Forelimb muscle (tissue), 1 donor: ENCODE data around the gene NUDT8. TPM values are rescaled to one million over a fixed set of nuclear protein-coding genes. Genes with fewer than 3 reads are reported as not detected.
A peak's percentile ranks its signal among the peaks of the same experiment; 100 is the strongest.
"Not testable (repeated sequence)": the region's sequence is repeated elsewhere in the genome, so short reads cannot be mapped to it uniquely, and the experiment has no call there.

Experiments
- DNase-seq: peaks from one replicate; pipeline ENCODE4 v3.0.0-alpha.2; 2013; ENCODE audit warnings: low read depth
- polyA plus RNA-seq: library from polyadenylated mRNA; unstranded; fragments of 120-200 nt; gene quantifications from one replicate; pipeline ENCODE4 v1.2.1, GENCODE V29; 2013; ENCODE audit not compliant: insufficient read length

NUDT8 gene
- polyA plus RNA-seq, 1 donor = 3.7 TPM

- no peak for DNase-seq
Measured at GRCh38 chr11:67642173-67643120, 12.7 kb upstream of the NUDT8 start.

- DNase-seq = no peak
Measured at GRCh38 chr11:67641338-67642172, 11.8 kb upstream of the NUDT8 start.

- no peak for DNase-seq
Measured at GRCh38 chr11:67640758-67641337, 11.1 kb upstream of the NUDT8 start.

GRCh38 chr11:67640021-67640757 lies 10.5 kb upstream of the NUDT8 start:
- no peak for DNase-seq

- DNase-seq = no peak
Measured at GRCh38 chr11:67639438-67639859, 9.7 kb upstream of the NUDT8 start, which contains the start of gene TBX10. TSS of gene TBX10 (minus strand) at chr11:67639763. CDS start at chr11:67639472, 291 bp downstream.

GRCh38 chr11:67638535-67639437 lies 9.0 kb upstream of the NUDT8 start:
- no peak for DNase-seq

- not testable (repeated sequence) for DNase-seq
Measured at GRCh38 chr11:67637441-67637840, 7.7 kb upstream of the NUDT8 start.

- no peak for DNase-seq
Measured at GRCh38 chr11:67636962-67637361, 7.2 kb upstream of the NUDT8 start.

- DNase-seq = no peak
Measured at GRCh38 chr11:67635231-67635521, 5.4 kb upstream of the NUDT8 start.

- no peak for DNase-seq
Measured at GRCh38 chr11:67634366-67635230, 4.9 kb upstream of the NUDT8 start.

- no peak for DNase-seq
Measured at GRCh38 chr11:67633758-67634365, 4.1 kb upstream of the NUDT8 start.

GRCh38 chr11:67632982-67633755 lies 3.4 kb upstream of the NUDT8 start:
- no peak for DNase-seq

- DNase-seq = no peak
Measured at GRCh38 chr11:67632175-67632981, 2.6 kb upstream of the NUDT8 start.

- DNase-seq = no peak
Measured at GRCh38 chr11:67631853-67632174, 2.1 kb upstream of the NUDT8 start.

- no peak for DNase-seq
Measured at GRCh38 chr11:67631411-67631810, 1.7 kb upstream of the NUDT8 start.

- no peak for DNase-seq
Measured at GRCh38 chr11:67630943-67631331, 1.2 kb upstream of the NUDT8 start.

GRCh38 chr11:67630228-67630942 lies 648 bp upstream of the NUDT8 start:
- peak; percentile 81 for DNase-seq
